NOMO-1 treated with dmso at 0.1 percent for 144 hours (cell line): ENCODE results near the gene RHCE.
A peak's percentile ranks its signal among the peaks of the same experiment; 100 is the strongest.
"Not testable (repeated sequence)": the region's sequence is repeated elsewhere in the genome, so short reads cannot be mapped to it uniquely, and the experiment has no call there.

Source experiments
- DNase-seq: peaks from one replicate; lab custom pipeline; 2025; ENCODE audit not compliant: unreplicated experiment; lab: John Stamatoyannopoulos, UW

The RHCE gene

DNA sequence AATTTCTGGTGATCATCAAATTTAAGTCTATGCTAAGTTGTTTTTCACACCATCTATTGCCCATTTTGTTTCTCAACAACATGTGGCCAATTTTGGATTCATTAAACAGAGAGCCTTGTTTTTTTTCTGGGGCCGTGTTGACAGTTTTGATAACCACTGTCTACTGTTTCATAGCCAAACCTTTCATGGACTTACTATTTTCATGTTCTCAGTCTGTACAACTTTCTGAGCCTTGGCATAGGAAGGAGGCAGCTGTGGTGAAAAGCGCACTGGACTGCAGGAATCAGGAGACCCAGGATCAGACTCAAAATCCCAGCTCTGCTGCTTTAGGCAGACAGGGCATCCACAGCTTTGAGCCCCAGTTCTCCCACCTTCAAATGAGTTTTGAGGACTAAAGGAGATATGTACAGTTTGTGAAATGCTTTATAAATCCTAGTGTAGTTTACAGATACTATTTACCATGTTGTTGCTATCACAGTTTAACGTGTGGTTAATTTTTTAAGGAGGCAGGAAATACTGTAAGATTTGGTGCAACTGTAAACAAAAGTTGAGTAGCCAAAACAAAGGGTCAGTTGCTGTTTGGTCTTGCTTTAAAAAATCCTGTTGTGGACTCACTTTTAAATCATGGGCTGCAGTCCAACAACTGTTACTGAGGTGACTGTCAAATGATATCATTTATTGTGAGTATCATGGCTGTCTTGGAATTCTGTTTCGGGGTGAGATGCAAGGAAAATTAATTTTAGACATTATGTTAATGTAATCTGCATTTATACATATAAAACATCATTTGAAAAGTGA lies 13.0 kb upstream of the RHCE start:
- no peak for DNase-seq

DNA sequence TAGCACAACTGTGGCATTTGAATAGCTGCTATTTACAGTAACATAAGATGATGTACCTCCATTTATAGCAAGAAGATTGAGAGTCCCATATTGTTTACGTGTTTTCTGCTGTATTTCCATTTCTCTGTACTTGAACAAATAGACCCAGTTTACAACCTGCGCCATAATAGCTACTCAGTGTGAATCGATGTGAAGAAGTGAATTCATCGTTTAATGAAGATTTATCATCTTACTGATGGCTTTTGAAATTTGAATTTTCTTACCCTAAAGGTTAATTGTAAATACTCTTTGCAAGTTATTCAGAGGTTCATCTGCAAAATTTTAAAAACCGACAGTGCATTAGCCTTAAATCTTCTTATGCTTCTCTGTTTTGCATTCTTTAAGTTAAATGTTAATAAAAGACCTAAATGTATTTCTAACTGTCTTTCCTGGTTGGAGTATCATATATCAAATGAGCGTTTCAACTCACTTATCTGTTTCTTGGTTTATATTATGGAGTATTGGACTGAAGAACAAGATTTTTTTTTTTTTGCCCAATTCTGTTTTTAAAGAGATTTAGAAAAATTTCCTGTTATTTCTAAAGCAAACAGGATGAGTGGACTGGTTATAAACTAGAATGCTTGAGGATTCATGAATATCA lies 12.2 kb upstream of the RHCE start:
- DNase-seq = no peak

GRCh38 chr1:25431955-25432719 lies 11.5 kb upstream of the RHCE start:
- DNase-seq = no peak

- DNase-seq = no peak
Observed at GRCh38 chr1:25430967-25431881, 10.6 kb upstream of the RHCE start.

GRCh38 chr1:25430073-25430966 lies 9.7 kb upstream of the RHCE start, which contains the start of gene MACO1:
TSS of gene MACO1 (plus strand) at chr1:25430897. CDS start at chr1:25431099, 202 bp downstream.
- peak; percentile 92 for DNase-seq

- no peak for DNase-seq
Observed at GRCh38 chr1:25428475-25429166, 8.0 kb upstream of the RHCE start.

GRCh38 chr1:25427696-25428095 lies 7.1 kb upstream of the RHCE start:
- no peak for DNase-seq

DNA sequence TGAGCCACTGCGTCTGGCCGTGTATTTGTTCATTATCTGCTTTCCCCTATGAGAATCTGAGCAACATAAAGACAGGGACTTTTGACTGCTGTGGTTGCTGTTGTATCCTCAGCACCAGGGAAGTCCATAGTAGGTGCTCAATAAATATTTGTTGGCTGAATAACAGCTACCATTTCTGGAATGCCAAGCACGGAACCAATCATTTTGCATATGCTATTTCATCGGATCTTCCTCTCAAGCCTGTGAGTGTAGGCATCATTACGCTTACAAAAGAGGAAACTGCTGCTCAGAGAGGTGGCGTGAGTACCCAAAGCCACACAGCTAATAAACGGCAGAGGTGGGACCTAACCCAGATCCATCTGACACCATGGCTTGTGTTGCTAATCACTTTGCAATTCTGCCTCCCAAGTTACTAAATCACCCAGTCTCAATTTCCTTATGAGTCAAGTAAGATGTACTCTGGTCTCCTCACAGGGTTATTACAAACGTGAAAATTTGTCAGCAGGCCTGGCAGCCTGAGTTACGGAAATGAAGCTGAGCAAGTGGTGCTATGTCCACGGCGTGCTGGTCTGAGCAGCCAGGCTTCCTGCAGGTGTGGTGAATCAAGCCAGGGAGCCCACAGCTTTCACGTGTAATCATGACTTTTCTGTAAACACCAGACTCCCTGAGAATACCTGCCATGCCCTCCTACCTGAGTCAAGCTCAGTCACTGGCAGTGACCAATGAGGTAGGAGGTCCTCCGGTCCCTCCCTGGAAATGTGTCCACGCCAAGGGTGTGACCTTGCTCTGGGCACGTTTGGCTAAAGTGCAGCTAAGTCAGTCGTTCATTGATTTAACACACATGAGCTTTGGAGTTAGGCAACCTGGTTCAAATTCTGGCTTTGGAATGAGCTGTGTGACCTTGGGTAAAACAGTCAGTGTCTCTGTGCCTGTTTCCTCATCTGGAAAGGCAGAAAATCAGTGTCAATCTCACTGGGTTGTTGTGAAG lies 4.8 kb upstream of the RHCE start:
- no peak for DNase-seq

- not testable (repeated sequence) for DNase-seq
Observed at GRCh38 chr1:25423206-25423605, 2.6 kb upstream of the RHCE start.

DNA sequence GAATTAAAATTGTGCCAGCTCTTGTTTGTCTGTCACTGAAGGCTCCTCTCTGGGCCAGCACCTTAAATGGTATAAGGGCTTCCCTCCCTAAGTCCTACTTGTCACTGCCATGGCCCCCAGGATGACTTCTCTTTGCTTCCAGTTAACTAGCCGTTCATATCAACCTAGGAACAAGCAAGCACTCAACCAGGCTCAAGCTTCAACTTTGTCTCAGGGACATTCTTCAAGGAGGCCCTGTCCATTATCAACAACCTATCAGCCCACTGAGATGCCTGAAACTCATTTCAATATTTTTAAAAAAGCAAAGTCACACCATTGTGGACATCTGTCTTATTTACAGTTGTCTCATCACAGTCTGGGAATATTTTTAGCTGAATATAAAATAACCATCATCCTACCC lies 1.3 kb downstream of the RHCE start:
- not testable (repeated sequence) for DNase-seq

GRCh38 chr1:25417280-25417679 lies 3.3 kb downstream of the RHCE start:
- DNase-seq = not testable (repeated sequence)

- DNase-seq = not testable (repeated sequence)
Observed at GRCh38 chr1:25414578-25414977, 6.0 kb downstream of the RHCE start.

DNA sequence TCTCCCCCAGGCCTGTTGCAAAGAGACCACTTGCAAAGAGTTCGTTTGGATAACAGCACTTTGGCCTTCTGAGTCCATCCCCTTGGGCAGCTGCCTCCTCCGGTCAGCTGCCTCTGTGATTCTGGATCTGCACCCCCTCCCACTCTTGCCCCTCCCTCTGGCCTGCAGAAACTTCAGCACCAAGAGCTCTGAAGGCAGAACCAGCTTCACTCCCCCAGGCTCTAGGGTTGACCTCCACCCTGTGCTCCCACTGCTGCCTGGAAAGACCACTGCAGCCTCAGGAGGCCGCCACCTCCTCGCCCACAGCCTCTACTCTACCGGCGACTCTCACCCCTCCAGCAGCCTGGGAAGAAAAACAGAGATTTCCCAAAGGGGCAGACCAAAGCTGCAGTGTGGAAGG lies 6.5 kb downstream of the RHCE start:
- not testable (repeated sequence) for DNase-seq

DNA sequence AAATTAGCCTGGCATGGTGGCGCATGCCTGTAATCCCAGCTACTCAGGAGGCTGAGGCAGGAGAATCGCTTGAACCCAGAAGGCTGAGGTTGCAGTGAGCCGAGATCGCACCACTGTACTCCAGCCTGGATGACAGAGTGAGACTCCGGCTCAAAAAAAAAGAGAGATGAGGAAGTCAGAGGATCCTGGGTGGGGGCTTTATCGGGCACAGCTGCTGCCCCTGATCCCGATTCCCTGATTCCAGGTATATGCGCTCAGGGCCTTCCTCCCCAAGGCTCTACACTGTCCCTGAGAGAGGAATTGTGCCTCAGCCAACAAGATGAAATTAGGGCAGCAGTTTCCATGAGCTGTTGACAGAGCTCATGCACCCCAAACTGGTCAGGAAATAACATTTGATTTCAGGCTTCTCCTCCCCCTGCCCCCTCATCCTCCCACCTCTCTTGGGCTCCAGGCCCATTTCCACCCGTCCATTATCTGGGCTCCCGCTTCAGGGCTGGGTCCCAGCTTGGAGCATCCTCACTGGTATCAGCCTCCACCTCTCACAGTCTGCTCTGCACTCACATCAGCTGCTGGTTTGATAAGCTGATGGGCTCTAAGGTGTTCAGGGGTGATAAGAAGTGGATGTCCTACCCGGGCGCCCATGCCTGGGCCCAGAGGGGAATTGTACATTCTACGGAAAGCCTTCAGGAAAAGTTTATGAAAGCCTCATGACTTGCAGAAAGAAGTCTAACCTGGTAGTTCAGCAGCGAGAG lies 7.6 kb downstream of the RHCE start:
- not testable (repeated sequence) for DNase-seq

- DNase-seq = not testable (repeated sequence)
Observed at GRCh38 chr1:25409641-25410427, 10.8 kb downstream of the RHCE start.

GRCh38 chr1:25405731-25406305 lies 14.8 kb downstream of the RHCE start:
- DNase-seq = not testable (repeated sequence)
